Thyroid gland (tissue), 4 donors: ENCODE measurements around the gene ASB10.

Experiments
- POLR2A ChIP-seq, 2 donors: fragments of 450-650 bp; IDR thresholded peaks; one replicate each; pipeline ENCODE4 v1.6.1; 2017; ENCODE audit warnings: antibody characterized with exemption in 2 of 2, mild to moderate bottlenecking in 2 of 2, moderate library complexity in 1 of 2
- TF ChIP-seq, protein P1 (sequence below), 6 experiments: fragments of 200-600 bp in 3 of 6; fragments of 450-650 bp in 3 of 6; sonication (generic) in 3 of 6; IDR thresholded peaks; one replicate each; pipeline ENCODE4 v1.5.1; 2016 to 2019; ENCODE audit warnings: antibody characterized with exemption in 6 of 6, mild to moderate bottlenecking in 2 of 6, inconsistent platforms in 1 of 6, moderate library complexity in 1 of 6

DNA sequence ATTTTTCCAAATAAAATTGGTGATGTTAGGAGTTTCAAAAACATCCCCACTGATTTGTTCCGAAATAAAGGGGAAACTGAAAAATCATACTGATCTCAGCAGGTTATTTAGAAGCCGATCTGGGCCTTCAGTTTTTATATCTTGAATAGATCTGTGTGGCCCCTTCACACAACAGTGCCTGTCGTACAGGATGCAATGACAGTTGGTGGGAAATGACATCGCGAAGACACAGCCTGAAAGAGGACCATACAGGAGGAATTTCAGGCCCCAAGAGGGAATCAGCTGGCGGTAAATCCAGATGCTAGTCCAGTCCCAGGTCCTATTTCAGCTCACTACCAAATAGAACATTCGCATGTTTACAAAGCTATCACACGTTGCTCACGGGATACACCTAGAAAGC lies 20.3 kb upstream of the ASB10 start:
- TF ChIP-seq, protein P1, sequence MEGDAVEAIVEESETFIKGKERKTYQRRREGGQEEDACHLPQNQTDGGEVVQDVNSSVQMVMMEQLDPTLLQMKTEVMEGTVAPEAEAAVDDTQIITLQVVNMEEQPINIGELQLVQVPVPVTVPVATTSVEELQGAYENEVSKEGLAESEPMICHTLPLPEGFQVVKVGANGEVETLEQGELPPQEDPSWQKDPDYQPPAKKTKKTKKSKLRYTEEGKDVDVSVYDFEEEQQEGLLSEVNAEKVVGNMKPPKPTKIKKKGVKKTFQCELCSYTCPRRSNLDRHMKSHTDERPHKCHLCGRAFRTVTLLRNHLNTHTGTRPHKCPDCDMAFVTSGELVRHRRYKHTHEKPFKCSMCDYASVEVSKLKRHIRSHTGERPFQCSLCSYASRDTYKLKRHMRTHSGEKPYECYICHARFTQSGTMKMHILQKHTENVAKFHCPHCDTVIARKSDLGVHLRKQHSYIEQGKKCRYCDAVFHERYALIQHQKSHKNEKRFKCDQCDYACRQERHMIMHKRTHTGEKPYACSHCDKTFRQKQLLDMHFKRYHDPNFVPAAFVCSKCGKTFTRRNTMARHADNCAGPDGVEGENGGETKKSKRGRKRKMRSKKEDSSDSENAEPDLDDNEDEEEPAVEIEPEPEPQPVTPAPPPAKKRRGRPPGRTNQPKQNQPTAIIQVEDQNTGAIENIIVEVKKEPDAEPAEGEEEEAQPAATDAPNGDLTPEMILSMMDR (IDR thresholded peaks at IDR 0.05): no peak
- no peak for TF ChIP-seq POLR2A (IDR thresholded peaks at IDR 0.05)
